GM19035 (cell line): ENCODE measurements around the gene MDM2.

Experiments used
- ATAC-seq: cut with Tn5 transposase; IDR thresholded peaks from one replicate; pipeline ENCODE4 v1.9.1; 2021; ENCODE audit not compliant: unreplicated experiment

Gene MDM2

DNA sequence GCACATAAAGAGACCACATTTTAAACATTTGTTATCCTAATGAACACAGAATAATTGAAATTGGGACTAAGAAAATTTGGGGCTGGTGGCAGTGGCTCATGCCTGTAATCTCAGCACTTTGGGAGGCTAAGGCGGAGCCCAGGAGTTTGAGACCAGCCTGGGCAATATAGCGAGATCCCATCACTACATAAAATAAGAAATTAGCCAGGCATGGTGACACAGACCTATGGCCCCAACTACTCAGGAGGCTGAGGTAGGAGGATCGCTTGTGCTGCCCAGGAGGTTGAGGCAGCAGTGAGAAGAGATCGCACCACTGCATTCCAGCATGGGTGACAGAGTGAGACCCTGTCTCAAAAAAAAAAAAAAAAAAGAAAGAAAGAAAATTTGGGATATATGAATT lies 65.3 kb downstream of the MDM2 start:
- ATAC-seq: no peak

DNA sequence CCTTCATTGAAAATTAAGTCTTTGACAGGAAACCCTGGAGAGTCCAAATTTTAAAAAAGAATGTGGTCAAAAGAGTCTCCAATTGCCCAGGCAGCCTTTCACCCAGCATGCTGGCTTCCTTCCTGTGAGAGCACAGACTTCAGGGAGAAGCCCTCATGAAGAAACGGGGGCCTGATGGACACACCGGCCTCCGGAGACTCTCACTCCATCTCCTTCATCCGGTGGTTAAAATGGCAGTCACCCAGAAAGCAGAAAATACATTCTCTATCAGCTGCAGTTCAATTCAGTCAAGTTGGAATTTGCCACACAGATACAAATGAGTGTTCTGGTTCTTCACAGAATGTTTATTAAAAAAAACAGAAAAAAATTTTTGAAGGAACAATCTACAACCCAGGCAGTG lies 68.5 kb downstream of the MDM2 start:
- no peak for ATAC-seq

DNA sequence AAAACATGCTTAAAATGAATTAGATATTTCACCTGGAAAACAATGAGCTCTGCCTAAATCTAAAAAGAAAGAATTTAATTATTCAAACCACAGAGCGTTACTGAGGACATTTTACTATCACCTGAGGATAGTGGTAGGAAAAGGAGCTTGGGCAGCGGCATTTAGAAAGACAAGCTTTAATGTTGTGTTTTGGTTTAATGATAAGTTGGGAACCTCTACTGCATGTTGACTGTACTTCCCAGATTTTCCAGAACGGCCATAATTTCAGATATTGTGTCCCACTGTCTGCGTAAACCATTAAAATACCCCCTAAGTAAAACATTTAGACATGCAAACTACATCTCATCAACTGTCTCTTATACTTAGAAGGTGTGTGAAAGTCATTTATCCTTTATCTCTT lies 69.6 kb downstream of the MDM2 start:
- ATAC-seq: no peak

DNA sequence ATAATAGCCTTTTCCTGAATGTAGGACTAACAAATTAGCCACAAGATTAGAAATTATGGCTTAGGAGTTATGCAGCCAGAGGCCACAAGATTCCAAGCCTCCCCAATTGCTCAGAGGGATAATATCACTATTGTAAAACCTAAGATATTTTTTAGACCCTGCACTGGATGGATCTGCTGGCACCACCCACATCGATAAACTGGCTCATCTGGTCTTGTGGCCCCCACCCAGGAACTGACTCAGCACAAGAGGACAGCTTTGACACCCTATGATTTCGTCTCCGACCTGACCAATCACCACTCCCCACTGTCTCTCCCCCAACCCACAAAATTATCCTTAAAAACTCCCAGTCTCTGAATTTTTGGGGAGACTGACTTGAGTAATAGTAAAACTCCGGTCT lies 70.3 kb downstream of the MDM2 start:
- ATAC-seq: no peak

DNA sequence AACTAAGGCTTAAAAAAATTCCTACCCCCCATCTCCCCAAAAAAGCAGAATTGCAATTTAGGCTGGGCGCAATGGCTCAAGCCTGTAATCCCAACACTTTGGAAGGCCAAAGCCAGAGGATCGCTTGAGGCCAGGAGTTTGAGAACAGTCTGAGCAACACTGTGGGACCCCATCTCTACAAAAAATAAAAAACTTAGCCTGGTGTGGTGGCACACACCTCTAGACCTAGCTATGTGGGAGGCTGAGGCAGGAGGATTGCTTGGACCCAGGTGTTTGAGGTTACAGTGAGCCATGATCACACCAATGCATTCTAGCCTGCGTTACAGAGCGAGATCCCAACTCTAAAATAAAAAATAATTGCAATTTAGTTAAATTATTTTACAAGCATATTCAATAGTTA lies 70.9 kb downstream of the MDM2 start:
- no peak for ATAC-seq

DNA sequence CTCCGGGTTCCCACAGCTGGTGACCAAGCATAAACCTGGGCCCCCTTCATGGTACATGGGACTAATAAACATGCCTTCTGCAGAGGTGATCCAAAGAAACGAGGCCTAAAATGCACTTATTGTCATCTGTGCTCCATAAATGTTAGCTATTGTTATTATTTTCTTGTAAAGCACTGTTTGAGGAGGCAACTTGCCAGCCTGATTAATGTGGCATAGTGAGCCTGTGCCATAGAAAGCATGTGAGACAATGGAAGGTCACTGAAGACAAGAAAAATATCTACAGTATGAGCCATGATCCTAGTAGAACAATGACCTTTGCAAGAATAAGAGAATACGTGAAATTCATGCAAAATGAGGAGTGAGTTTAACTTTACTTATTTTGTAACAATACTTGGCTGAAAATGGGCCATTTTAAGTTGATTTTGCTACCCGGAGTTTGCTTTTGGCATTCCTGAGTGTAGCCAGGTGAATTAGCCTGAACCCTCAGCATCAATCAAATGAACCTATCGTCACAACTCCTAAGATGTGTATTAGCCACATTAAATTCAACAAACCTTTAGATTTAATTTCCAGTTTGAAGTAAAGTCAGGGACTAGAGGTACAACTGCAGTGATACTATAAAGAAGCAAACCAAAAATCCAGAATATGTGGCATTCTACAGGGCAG lies 72.8 kb downstream of the MDM2 start:
- ATAC-seq: no peak

DNA sequence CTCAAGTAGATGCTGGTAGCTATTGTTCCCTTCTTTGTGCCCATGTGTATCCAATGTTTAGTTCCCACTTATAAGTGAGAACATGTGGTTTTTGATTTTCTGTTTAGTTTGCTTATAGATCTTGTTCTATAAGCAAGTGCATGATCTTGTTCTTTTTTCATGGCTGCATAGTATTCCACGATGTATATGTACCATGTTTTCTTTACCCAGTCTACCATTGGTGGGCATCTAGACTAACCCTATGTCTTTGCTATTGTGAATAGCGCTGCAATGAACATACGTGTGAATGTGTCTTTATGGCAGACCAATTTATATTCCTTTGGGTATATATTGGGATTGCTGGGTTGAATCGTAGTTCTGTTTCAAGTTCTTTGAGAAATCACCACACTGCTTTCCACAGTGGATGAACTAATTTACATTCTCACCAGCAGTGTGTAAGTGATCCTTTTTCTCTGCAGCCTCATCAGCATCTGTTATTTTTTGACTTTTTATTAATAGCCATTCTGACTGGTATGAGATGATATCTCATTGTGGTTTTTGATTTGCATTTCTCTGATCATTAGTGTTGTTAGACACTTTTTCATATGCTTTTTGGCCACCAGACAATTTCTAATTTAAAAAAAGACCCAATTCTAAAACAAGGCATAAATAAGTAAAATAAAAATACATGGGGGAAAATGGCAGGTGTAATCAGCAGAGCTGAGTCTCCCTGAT lies 74.4 kb downstream of the MDM2 start:
- ATAC-seq: no peak

DNA sequence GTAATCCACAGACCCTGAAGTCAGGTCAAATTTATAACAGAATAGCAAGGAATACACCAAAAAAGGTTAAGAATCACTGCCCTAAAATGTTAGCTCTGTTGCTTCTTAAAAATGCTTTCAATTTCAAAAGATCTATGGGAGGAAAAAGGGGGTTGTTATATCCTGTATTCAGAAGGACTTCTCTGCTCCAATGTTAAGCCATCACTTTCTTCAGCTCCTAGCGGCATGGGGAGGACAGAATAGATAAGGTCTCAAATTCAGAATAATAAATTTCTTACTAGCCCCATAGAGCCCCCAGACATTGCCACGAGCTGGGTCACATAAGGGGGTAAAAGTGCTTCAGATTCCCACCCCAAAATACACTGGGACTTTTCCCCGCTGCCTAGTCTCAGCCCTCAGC lies 75.2 kb downstream of the MDM2 start:
- no peak for ATAC-seq

DNA sequence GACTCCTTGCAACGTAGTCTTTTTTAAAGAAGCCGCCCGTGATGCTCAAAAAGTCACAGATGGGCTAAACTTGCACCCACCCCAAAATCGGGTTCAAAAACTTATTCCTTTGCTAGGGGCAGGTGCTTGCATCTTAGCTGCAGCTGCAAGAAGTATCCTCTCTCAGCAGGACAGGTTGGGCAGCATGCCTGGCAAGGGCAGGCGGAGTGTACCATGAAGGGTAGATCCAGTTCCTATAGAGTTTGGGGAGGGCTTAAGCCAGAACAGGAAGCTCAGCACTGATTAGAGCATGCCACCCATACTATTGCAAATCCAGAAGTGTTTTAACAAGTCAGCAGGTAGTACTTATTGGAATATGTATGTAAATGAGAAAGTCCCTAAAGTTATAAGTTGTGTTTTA lies 76.3 kb downstream of the MDM2 start:
- ATAC-seq: no peak

DNA sequence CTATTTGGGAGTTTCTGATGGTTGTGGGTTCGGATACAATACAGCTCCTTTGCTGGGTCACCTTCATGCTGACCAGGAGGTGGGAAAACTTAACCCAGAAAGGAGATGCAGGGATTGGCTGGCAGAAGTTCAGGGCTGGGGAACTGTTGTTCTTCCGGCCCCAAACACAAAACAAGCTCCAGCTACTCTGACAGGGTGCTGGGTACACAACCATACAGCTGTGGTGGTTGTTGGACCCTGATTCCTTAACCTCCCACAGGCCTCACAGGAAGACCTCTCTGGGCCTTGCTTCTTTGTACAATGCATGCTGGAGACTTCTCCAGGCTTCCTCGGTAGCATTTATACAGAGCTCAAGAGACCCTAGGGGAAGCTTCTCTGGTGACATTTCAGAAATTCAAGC lies 77.4 kb downstream of the MDM2 start:
- ATAC-seq: no peak

DNA sequence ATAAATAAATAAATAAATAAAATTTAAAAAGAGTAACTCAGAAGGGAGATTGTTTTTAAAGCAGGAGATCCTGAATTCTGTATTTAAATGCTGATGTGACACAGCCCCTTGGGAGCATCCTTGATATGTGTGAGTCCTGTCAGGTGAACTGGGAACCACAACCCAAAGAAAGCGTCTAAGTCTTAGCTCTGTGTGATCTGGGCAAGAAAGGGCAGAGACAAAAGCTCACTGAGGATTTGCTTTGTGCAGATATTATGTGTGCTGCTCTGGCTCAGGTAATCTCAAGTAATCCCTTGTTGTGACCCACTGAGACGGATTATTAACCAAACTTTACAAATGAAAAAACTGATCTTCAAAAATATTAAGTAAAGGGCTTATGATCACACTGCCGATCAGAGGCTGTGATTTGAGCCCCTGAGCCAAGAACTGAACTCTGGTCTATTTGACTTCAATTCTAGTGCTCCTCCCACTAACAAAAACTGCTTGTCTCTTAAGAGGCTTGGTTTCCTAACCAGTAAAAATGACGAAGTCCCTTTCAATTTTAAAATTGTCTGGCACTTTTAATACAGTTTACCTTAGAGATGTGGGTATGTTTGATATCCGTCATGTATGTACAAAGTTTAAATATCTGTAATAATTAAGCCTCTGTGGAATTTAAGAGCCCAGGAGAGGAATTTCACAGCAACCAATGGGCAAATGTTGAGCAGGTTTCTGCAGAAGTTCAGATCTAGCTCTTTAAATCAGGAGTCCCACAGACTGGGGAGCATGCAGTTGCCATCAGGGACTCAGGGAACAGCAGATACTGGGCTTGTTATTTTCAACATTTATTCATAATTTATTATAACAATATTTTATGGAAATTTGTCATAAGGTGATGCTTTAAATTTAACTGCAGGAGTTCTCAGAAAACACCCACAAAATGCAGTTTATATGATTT lies 78.9 kb downstream of the MDM2 start:
- no peak for ATAC-seq

DNA sequence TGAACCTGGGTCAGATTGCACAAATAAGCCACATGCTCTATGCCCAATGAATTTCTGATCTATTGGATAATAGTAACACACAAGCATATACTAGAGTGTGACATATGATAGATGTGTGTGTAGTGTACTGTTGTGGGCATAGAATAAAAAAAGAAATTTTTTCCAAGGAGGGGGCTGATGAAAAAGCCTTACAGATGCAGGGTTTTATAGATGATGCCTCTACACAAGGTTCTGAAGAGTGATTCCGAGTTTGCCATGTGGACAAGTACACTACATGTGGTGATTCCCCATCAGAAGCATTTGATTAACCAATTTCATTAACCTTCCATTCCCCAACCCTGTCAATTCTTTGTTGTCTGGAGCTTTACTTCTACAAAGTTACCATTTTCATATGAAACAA lies 79.7 kb downstream of the MDM2 start:
- no peak for ATAC-seq

DNA sequence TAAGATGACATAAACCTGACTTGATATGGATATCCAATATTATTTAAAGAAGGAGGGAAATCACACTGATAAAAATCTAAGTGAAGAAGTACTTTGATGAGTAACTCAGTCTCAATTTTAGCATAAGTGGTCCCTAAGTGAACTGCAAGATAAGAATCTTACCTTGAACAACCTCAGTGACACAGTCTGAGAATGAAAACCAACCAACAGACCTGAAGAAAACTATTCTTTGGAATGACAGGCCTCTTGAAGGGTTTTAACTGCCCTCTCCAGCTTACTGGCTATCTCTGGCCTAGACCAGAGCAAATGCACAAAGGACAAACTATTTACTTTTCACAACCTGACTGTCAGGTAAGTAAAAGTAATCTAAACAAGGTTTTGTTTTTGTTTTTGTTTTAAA lies 80.3 kb downstream of the MDM2 start:
- ATAC-seq: no peak

DNA sequence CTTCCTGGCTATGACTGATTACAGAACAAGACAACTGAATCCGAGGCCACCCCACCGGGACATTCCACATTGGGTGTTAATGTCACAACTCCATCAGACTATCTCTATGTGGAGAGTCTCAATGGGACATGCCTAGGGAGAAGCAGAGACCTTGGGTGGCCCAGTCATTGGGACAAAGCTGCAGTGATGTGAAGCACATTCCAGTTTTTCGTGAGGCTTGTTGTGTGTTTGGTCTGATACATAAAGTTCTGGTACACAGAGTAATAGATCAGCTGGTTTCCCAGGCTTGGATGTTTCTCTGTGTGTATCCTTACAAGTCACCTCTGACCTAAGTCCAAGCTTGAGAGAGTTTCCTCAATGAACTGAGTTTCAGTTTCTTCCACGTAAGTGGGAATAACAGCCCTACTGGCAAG lies 82.7 kb downstream of the MDM2 start:
- ATAC-seq: no peak

DNA sequence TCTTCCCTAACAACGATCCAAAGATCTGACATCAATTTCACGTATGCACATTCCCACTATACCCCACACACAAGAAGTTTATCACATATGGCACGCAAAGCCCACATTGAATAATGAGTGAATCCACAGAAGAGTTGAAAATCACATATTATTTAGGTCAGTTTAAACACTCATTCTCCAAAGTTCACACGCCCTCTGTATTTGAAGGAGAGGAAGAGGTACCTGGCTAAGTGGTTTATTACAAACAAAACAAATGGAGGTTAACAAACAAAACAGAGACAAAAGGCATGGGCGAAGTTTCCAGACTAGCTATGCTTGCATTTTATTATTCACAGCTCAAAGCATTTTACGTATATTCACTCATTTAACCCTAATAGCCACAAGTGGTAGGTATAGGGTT lies 83.2 kb downstream of the MDM2 start:
- ATAC-seq: no peak

DNA sequence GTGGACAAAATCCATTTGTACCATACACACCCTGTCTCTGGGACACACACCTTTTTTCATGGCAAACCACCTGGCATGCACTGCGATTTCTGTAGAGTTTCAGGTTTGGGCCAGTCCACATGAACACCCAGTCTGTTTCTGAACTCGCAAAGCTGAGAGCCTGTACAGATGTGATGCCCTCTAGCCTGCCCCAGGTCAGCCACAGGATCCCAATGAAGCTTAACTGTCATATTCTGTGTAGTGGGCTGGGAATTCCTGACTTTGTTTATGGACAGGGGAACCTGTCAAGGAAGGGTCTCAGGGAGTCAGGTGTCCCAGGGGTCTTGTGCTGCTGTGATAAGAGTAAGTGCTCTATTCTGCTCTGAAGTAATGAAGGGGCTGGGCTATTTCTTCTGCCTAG lies 85.2 kb downstream of the MDM2 start:
- ATAC-seq: no peak

DNA sequence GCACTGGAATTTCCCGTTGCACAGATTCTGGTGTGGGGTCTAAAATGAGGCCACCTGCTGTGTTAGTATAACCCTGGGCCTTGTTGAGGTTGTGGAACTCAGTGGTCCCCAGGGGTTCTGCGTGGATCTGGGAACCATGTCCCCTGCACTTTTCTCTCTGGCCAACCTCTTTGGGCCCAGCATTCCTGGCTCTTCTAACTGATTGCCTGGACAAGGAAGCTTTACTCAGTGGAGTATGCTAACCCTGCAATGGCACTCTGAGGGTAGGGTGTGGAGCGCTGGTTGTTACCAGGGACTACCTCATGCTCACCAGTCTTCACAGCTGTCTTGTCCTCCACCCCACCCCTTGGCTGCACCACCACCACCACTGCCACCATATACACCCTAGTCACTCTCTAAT lies 85.8 kb downstream of the MDM2 start:
- ATAC-seq: no peak

DNA sequence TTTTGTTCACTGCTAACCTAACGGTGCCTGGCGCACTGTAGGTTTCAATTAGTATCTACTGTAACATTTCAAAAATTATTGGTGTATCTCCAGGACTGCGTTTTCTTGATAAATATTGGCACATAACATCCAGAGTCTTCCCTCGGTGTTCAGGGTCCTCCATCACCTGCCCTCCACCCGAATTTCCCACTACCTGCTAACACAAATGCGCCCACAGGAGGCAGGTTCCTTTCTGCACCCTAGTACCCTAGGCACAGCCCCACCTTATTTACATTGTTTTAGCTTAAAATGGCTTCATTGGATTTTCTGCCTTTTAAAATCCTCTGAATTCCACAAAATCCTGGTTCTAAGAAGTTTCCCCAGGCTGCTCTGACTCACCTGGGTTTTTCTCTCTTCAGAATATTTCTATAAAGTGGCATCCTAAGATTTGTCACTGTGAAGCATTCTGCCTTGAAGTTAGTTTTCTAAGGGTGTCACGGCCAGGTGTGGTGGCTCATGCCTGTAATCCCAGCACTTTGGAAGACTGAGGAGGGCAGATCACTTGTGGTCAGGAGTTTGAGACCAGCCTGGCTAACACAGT lies 86.4 kb downstream of the MDM2 start:
- no peak for ATAC-seq

DNA sequence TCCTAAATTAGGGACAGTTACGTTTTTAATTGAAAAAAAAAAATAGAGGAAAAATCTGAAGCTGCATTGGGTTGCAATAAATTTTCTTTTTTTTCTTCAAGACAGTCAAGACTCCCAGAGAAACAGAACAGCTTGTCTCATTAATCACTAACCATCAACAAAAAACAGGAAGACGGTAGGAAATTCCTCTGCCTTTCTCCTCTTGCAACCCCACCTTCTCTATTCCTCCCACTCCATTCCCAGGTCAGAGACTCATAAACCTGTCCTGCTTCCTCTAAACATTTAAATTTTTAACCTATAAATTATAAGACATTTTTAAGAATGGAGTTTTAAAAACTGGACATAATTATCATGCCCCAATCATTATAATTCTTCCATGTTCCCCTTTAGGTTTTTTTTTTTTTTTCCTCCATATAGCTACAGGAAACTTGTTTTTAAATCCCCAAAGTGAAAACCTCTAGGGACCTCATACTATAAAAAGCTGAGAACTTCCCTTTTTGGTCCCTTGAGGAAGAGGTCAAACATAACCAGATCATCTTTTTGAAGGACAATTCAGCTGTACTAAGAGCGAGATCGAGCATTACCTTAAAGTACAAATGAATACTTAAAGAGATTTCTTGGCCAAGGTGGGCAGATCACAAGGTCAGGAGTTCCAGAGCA lies 89.0 kb downstream of the MDM2 start:
- no peak for ATAC-seq

DNA sequence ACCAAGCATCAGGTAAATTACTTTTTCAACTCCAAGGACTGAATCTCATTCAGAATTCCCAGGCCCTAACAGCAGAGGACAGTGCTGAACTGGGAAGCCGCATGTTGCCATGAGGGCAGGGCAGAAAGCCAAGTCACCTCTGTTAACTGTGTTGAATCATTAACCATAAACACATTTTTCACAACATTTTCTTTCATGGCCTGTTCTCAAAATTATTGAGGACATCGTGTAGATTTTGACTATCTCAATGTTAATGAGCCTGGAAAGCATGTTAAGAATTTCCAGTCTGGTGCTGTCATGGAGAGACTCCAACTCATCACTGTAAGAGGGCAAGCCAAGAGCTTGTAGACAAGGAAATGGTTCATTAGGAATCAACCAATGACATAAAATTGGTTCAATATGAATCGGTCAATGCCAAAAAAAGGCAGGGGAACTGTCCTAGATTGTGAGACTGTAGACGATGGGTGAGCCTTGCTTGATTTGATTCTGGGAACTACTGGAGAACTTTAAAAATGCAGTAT lies 91.3 kb downstream of the MDM2 start:
- ATAC-seq: no peak

DNA sequence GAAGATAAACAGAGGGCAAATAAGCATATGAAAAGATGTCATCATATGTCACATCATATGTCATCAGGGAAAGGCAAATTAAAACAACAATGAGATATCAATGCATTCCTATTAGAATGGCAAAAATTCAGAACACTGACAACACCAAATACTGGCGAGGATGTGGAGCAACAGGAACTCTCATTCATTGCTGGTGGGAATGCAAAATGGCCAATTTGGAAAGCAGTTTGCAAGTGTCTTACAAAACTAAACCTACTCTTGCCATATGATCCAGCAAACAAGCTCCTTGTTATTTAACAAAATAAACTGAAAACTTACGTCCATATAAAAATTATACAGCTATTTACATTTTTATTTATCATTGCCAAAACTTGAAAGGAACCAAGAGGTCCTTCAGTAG lies 92.3 kb downstream of the MDM2 start:
- no peak for ATAC-seq
